Glutamatergic neuron (in vitro differentiated cells): ENCODE results near the gene MBD4. TPM values are rescaled to one million over a fixed set of nuclear protein-coding genes. Genes with fewer than 3 reads are reported as not detected.

ENCODE experiments used
- DNase-seq: peaks from one replicate; pipeline ENCODE4 v3.0.0; 2022
- H3K27ac Mint-ChIP-seq: one replicate; pipeline ENCODE4 v1.8.0; 2020; ENCODE audit warnings: mild to moderate bottlenecking, mixed read lengths, inconsistent platforms; ENCODE audit not compliant: unreplicated experiment
- H3K27me3 Mint-ChIP-seq: one replicate; pipeline ENCODE4 v1.8.0; 2020; ENCODE audit warnings: mild to moderate bottlenecking, moderate library complexity, mixed read lengths, inconsistent platforms; ENCODE audit not compliant: unreplicated experiment
- H3K36me3 Mint-ChIP-seq: one replicate; pipeline ENCODE4 v1.8.0; 2020; ENCODE audit warnings: mild to moderate bottlenecking, mixed read lengths, inconsistent platforms; ENCODE audit not compliant: unreplicated experiment
- H3K4me1 Mint-ChIP-seq: one replicate; pipeline ENCODE4 v1.8.0; 2020; ENCODE audit warnings: mild to moderate bottlenecking, low read depth, mixed read lengths, inconsistent platforms; ENCODE audit not compliant: unreplicated experiment
- H3K4me3 Mint-ChIP-seq: one replicate; pipeline ENCODE4 v1.8.0; 2020; ENCODE audit warnings: mild to moderate bottlenecking, mixed read lengths, inconsistent platforms; ENCODE audit not compliant: unreplicated experiment
- H3K9me3 Mint-ChIP-seq: one replicate; pipeline ENCODE4 v1.8.0; 2020; ENCODE audit warnings: mild to moderate bottlenecking, moderate library complexity, mixed read lengths, inconsistent platforms; ENCODE audit not compliant: unreplicated experiment
- total RNA-seq: library from RNA; stranded (reverse); fragmentation: NEBNext Ultra II Directional; extraction: Animal tissue kit (Norgen Biotek cat#: 25700); gene quantifications from one replicate; pipeline ENCODE4 v1.2.1, GENCODE V29; 2021; ENCODE audit not compliant: unreplicated experiment
- TF ChIP-seq, protein P1 (sequence below): fragments of 200-600 bp; sonication (generic); IDR thresholded peaks from one replicate; pipeline ENCODE4 v1.5.0; 2021; ENCODE audit not compliant: partially characterized antibody, unreplicated experiment

Gene MBD4
- total RNA-seq, 1 donor from 2014 or later = 21.3 TPM

GRCh38 chr3:129432036-129432435, 7.7 kb downstream of the MBD4 start:
- TF ChIP-seq, protein P1, sequence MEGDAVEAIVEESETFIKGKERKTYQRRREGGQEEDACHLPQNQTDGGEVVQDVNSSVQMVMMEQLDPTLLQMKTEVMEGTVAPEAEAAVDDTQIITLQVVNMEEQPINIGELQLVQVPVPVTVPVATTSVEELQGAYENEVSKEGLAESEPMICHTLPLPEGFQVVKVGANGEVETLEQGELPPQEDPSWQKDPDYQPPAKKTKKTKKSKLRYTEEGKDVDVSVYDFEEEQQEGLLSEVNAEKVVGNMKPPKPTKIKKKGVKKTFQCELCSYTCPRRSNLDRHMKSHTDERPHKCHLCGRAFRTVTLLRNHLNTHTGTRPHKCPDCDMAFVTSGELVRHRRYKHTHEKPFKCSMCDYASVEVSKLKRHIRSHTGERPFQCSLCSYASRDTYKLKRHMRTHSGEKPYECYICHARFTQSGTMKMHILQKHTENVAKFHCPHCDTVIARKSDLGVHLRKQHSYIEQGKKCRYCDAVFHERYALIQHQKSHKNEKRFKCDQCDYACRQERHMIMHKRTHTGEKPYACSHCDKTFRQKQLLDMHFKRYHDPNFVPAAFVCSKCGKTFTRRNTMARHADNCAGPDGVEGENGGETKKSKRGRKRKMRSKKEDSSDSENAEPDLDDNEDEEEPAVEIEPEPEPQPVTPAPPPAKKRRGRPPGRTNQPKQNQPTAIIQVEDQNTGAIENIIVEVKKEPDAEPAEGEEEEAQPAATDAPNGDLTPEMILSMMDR = no peak
- Mint-ChIP-seq H3K27ac (no peak overlapping the region), H3K9me3 (no peaks in the 10 kb centered on the region), H3K4me3 (no peak overlapping the region), H3K27me3 (peaks cover 3% of the 10 kb centered on the region), H3K36me3 (no peaks in the 10 kb centered on the region), H3K4me1 (peaks cover 7% of the 10 kb centered on the region)
- no peak for DNase-seq

DNA sequence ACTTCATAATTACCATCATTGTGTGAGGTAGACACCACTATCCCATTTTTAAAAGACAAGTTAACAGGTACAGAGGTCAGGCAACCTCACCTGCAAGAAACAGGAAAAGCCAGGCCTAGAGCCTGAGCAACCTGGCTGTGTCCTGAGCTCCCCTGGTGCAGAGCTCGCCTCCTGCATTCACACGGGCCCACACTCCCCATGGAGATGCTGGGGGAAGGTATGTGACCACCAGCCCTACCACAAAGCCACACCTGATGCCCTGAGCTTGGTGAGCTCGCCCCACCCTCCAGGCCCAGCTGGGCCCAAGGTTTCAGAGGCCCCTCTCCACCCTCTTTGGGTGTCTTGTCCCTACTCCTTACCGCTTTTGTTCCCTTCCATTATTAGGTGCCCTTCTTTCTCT, 10.1 kb downstream of the MBD4 start:
- H3K4me3 Mint-ChIP-seq = no peak overlapping the region
- DNase-seq = no peak
- H3K9me3 Mint-ChIP-seq = no peaks in the 10 kb centered on the region
- peaks cover 11% of the 10 kb centered on the region for H3K4me1 Mint-ChIP-seq
- peaks cover 8% of the 10 kb centered on the region for H3K27me3 Mint-ChIP-seq
- H3K27ac Mint-ChIP-seq = no peak overlapping the region
- TF ChIP-seq, protein P1 = no peak
- no peaks in the 10 kb centered on the region for H3K36me3 Mint-ChIP-seq

DNA sequence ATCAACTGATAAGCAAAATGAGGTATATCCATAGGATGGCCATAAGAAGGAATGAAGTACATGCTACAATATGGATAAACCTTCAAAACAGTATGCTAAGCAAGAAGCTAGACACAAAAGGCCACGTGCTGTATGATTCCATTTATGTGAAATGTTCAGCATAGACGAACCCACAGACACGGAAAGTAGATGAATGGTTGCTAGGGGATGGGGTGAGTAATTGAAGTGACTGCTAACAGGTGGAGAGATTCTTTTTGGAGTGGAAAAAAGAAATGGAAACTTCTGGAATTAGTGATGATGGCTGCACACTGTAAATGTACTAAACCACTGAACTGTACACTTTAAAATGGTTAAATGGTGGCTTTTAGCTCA, 10.7 kb downstream of the MBD4 start:
- TF ChIP-seq, protein P1 = no peak
- peak overlapping the region; percentile 91 for H3K4me3 Mint-ChIP-seq

GRCh38 chr3:129428376-129429079, 11.2 kb downstream of the MBD4 start, which contains the start of gene EFCAB12:
Gene EFCAB12, minus strand, starts transcription at chr3:129428636. Its CDS starts 148 bp downstream, at chr3:129428488.
- H3K9me3 Mint-ChIP-seq = no peaks in the 10 kb centered on the region
- no peaks in the 10 kb centered on the region for H3K36me3 Mint-ChIP-seq
- H3K27me3 Mint-ChIP-seq = peaks cover 8% of the 10 kb centered on the region
- peak; percentile 94 for DNase-seq
- peaks cover 11% of the 10 kb centered on the region for H3K4me1 Mint-ChIP-seq
- H3K27ac Mint-ChIP-seq = peak within 1 kb of the TSS; percentile 44
- peak within 1 kb of the TSS; percentile 91 for H3K4me3 Mint-ChIP-seq
- TF ChIP-seq, protein P1 = no peak

More for the DNA sequence above, 10.7 kb downstream of the MBD4 start:
- DNase-seq = no peak
- Mint-ChIP-seq H3K27me3 (peaks cover 8% of the 10 kb centered on the region), H3K36me3 (no peaks in the 10 kb centered on the region), H3K9me3 (no peaks in the 10 kb centered on the region), H3K4me1 (peaks cover 11% of the 10 kb centered on the region), H3K27ac (peak overlapping the region; percentile 44)

GRCh38 chr3:129428007-129428375, 11.8 kb downstream of the MBD4 start:
- DNase-seq = no peak
- Mint-ChIP-seq H3K36me3 (no peaks in the 10 kb centered on the region), H3K4me1 (peaks cover 11% of the 10 kb centered on the region), H3K9me3 (no peaks in the 10 kb centered on the region), H3K4me3 (peak overlapping the region; percentile 91), H3K27ac (no peak overlapping the region), H3K27me3 (peaks cover 8% of the 10 kb centered on the region)
- TF ChIP-seq, protein P1 = no peak
